Natural killer cell (primary cell): Measurements from ENCODE around the gene TAF3. TPM values are rescaled to one million over a fixed set of nuclear protein-coding genes. Genes with fewer than 3 reads are reported as not detected.

ENCODE experiments used
- ATAC-seq, 3 donors: fragments of 150-1000 bp in 2 of 3; fragments of 200-7000 bp in 1 of 3; cut with Tn5 transposase; 1 replicate in 1 of 3; 2 replicates in 2 of 3; pipeline ENCODE4 v1.10.0; 2021; ENCODE audit warnings: mild to moderate bottlenecking in 2 of 3, moderate library complexity in 2 of 3
- DNase-seq, 2 donors: peaks; one replicate each; pipeline versions ENCODE4 v3.0.0 to v3.0.0-alpha.2; 2013 to 2021; ENCODE audit warnings: mixed read lengths in 1 of 2
- H3K27ac ChIP-seq: one replicate; pipeline ENCODE4 v1.5.1; 2013; ENCODE audit warnings: mild to moderate bottlenecking, low read length
- H3K27me3 ChIP-seq: one replicate; pipeline ENCODE4 v1.6.1; 2013; ENCODE audit warnings: low read length; ENCODE audit not compliant: control insufficient read depth, insufficient read depth
- H3K36me3 ChIP-seq: one replicate; pipeline ENCODE4 v1.6.1; 2013; ENCODE audit warnings: low read length; ENCODE audit not compliant: control insufficient read depth, insufficient read depth
- H3K4me1 ChIP-seq: one replicate; pipeline ENCODE4 v1.6.1; 2013; ENCODE audit warnings: low read length; ENCODE audit not compliant: control insufficient read depth, insufficient read depth
- H3K4me3 ChIP-seq: one replicate; pipeline ENCODE4 v1.5.1; 2013; ENCODE audit warnings: low read length
- H3K9me3 ChIP-seq: one replicate; pipeline ENCODE4 v1.6.1; 2013; ENCODE audit warnings: low read length; ENCODE audit not compliant: control insufficient read depth, insufficient read depth
- H3K27ac Mint-ChIP-seq, 2 donors: one replicate each; pipeline ENCODE4 v1.8.0; 2022; ENCODE audit warnings: mild to moderate bottlenecking in 2 of 2, mixed read lengths in 2 of 2, moderate library complexity in 1 of 2
- H3K27me3 Mint-ChIP-seq, 2 donors: one replicate each; pipeline ENCODE4 v1.8.0; 2022; ENCODE audit warnings: low read depth in 2 of 2, mixed read lengths in 2 of 2
- H3K36me3 Mint-ChIP-seq: one replicate; pipeline ENCODE4 v1.8.0; 2022; ENCODE audit warnings: mixed read lengths
- H3K4me1 Mint-ChIP-seq, 2 donors: one replicate each; pipeline ENCODE4 v1.8.0; 2022; ENCODE audit warnings: mixed read lengths in 2 of 2
- H3K4me3 Mint-ChIP-seq: one replicate; pipeline ENCODE4 v1.8.0; 2022; ENCODE audit warnings: mild to moderate bottlenecking, moderate library complexity, mixed read lengths
- H3K9me3 Mint-ChIP-seq, 2 donors: one replicate each; pipeline ENCODE4 v1.8.0; 2022; ENCODE audit warnings: mixed read lengths in 2 of 2
- CTCF ChIP-seq: fragments of 200-600 bp; IDR thresholded peaks from one replicate; pipeline ENCODE4 v1.8.0; 2022; ENCODE audit warnings: antibody characterized with exemption
- WGBS: methylation state at CpG from one replicate; pipeline ENCODE4 v1.1.7; 2013; ENCODE audit warnings: missing lambda C conversion rate; ENCODE audit not compliant: insufficient coverage; 5-methylcytosine and 5-hydroxymethylcytosine counted together
- intact Hi-C: fragments of 100-400 bp; cut with micrococcal nuclease; formaldehyde crosslinking; loops from one replicate; pipeline ENCODE4 v1.14.2; 2022
- total RNA-seq, 4 donors: library from RNA; stranded (reverse); fragments of 120-200 nt in 1 of 4; gene quantifications; one replicate each; pipeline versions ENCODE4 v1.2.3 to v1.2.4, GENCODE V29; 2013 to 2022

TAF3 gene
- total RNA-seq, 3 donors from 2014 or later (not counting 1 experiment from before 2014, with no cell fraction given), result 14.5 to 17.0 (median 15.6) TPM

- H3K4me3 ChIP-seq, result no peak overlapping the region
- intact Hi-C loops, result no loop called here
- no peaks in the 10 kb centered on the region for H3K27me3 Mint-ChIP-seq
Observed at GRCh38 chr10:7908541-7909210, 90.4 kb downstream of the TAF3 start.

GRCh38 chr10:7913126-7913872, 95.0 kb downstream of the TAF3 start:
- intact Hi-C loops, result no loop called here
- no peak overlapping the region for H3K27ac ChIP-seq
- no peaks in the 10 kb centered on the region for H3K27me3 ChIP-seq
- no peak overlapping the region for H3K27ac Mint-ChIP-seq
- H3K36me3 Mint-ChIP-seq, result no peaks in the 10 kb centered on the region
- no peak for TF ChIP-seq CTCF
- no peaks in the 10 kb centered on the region for H3K4me1 ChIP-seq
- no peaks in the 10 kb centered on the region for H3K9me3 ChIP-seq
- H3K4me1 Mint-ChIP-seq, result peaks cover 15 to 36% of the 10 kb centered on the region in 2 donors
- ATAC-seq, result no peak
- WGBS, result 98% methylated on average over 3 of the region's 3 CpGs
- no peaks in the 10 kb centered on the region for H3K36me3 ChIP-seq
- no peak for DNase-seq
- H3K4me3 Mint-ChIP-seq, result no peak overlapping the region
- no peak overlapping the region for H3K4me3 ChIP-seq
- H3K27me3 Mint-ChIP-seq, result no peaks in the 10 kb centered on the region
- H3K9me3 Mint-ChIP-seq, result no peaks in the 10 kb centered on the region

More at GRCh38 chr10:7908541-7909210, 90.4 kb downstream of the TAF3 start:
- Mint-ChIP-seq H3K9me3 (no peaks in the 10 kb centered on the region), H3K4me1 (peaks cover 26 to 42% of the 10 kb centered on the region in 2 donors), H3K36me3 (no peaks in the 10 kb centered on the region), H3K4me3 (no peak overlapping the region), H3K27ac (no peak overlapping the region)
- 83% methylated on average over 8 of the region's 8 CpGs for WGBS
- no peaks in the 10 kb centered on the region for H3K36me3 ChIP-seq
- DNase-seq (no peak), ATAC-seq (no peak)
- H3K4me1 ChIP-seq, result no peaks in the 10 kb centered on the region
- no peak overlapping the region for H3K27ac ChIP-seq
- H3K9me3 ChIP-seq, result no peaks in the 10 kb centered on the region
- no peaks in the 10 kb centered on the region for H3K27me3 ChIP-seq
- no peak for TF ChIP-seq CTCF

DNA sequence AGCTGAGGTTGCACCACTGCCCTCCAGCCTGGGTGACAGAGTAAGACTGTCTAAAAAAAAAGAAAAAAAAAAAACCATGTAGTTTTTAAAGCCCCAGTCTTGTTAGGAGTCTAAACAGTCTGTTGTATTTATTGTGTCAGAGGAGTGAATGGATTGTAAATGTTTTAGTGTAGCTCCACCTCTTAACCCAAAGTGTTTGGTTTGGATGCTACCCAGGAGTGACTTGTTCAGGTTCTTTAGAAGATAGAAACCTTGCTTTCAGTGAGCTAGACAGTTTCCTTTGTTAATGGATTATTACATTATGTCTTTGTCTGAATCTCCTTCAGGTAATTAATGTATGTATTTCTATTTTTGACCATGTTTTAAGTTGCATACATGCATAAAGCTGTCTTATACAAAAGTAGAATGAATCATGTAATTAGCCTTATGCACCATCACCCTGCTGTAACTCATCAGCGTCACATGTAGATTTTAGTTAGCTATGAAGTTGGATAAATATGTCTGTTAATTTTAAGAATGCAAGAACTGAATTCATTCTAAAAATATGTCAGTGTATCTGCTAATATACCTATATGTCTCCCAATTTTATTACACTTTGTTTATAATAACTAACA, 97.7 kb downstream of the TAF3 start:
- H3K27ac ChIP-seq, result no peak overlapping the region
- Mint-ChIP-seq H3K9me3 (no peaks in the 10 kb centered on the region), H3K4me3 (no peak overlapping the region), H3K27me3 (no peaks in the 10 kb centered on the region), H3K4me1 (peaks cover 4 to 20% of the 10 kb centered on the region in 2 donors), H3K27ac (no peak overlapping the region), H3K36me3 (no peaks in the 10 kb centered on the region)
- ATAC-seq (no peak), DNase-seq (no peak)
- intact Hi-C loops, result no loop called here
- no peaks in the 10 kb centered on the region for H3K36me3 ChIP-seq
- H3K4me3 ChIP-seq, result no peak overlapping the region
- no peak for TF ChIP-seq CTCF
- no peaks in the 10 kb centered on the region for H3K4me1 ChIP-seq
- WGBS, result no CpG with 5 or more reads among the region's 1 CpG
- H3K9me3 ChIP-seq, result no peaks in the 10 kb centered on the region
- H3K27me3 ChIP-seq, result no peaks in the 10 kb centered on the region
